ENCODE results near the gene CHAC1.

DNA sequence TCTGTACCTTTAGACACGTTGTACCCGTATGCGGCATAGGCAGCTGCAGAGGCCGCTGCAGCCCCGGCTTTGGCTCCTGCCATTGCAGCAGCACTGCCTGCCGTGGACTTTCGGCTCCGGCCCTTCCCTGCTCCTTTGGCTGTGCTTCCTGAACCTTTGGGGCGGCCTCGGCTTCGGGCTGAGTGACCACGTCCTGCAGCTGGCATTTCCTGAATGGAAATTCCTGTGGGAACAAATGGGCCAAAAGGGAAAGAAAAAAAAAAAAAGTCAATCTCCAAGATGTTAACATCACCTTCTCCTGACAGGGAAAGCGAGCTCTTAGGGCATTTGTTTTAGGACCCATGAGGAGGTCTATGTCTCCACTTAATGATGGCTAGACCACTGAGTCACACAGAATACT is 29.6 kb downstream of the CHAC1 start:
- TF ChIP-seq, protein P1, sequence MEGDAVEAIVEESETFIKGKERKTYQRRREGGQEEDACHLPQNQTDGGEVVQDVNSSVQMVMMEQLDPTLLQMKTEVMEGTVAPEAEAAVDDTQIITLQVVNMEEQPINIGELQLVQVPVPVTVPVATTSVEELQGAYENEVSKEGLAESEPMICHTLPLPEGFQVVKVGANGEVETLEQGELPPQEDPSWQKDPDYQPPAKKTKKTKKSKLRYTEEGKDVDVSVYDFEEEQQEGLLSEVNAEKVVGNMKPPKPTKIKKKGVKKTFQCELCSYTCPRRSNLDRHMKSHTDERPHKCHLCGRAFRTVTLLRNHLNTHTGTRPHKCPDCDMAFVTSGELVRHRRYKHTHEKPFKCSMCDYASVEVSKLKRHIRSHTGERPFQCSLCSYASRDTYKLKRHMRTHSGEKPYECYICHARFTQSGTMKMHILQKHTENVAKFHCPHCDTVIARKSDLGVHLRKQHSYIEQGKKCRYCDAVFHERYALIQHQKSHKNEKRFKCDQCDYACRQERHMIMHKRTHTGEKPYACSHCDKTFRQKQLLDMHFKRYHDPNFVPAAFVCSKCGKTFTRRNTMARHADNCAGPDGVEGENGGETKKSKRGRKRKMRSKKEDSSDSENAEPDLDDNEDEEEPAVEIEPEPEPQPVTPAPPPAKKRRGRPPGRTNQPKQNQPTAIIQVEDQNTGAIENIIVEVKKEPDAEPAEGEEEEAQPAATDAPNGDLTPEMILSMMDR (IDR thresholded peaks at IDR 0.05) = no peak
- no peak for TF ChIP-seq POLR2A (IDR thresholded peaks at IDR 0.05)

Measured in right lobe of liver (tissue), 4 donors.